B cell (primary cell): Measurements from ENCODE around the gene MARF1. TPM values are rescaled to one million over a fixed set of nuclear protein-coding genes. Genes with fewer than 3 reads are reported as not detected.

ENCODE experiments used
- ATAC-seq: fragments of 200-7000 bp; cut with Tn5 transposase; one replicate; pipeline ENCODE4 v1.10.0; 2021; ENCODE audit warnings: low read depth, mild to moderate bottlenecking, moderate number of reproducible peaks, moderate library complexity
- CTCF ChIA-PET: fragments of 350-600 bp; sonication (Branson Sonifier 250); formaldehyde crosslinking; loops from one replicate; lab custom pipeline; 2021; ENCODE audit warnings: antibody characterized with exemption, inconsistent platforms; lab: Charles Lee
- POLR2A ChIA-PET: fragments of 350-600 bp; sonication (Branson Sonifier 250); formaldehyde crosslinking; loops from one replicate; lab custom pipeline; 2021; ENCODE audit warnings: antibody characterized with exemption; lab: Charles Lee
- DNase-seq: peaks from one replicate; pipeline ENCODE4 v3.0.0; 2013
- H2AFZ ChIP-seq: 2 replicates; pipeline ENCODE4 v1.6.1; 2012; ENCODE audit warnings: mild to moderate bottlenecking, low read depth, low read length; ENCODE audit not compliant: insufficient read depth, poor library complexity, severe bottlenecking
- H3K27ac ChIP-seq, 2 donors: 1 replicate in 1 of 2; 2 replicates in 1 of 2; pipeline ENCODE4 v1.5.1; 2012 to 2013; ENCODE audit warnings: low read length in 2 of 2, mild to moderate bottlenecking in 2 of 2, moderate library complexity in 1 of 2
- H3K27me3 ChIP-seq, 4 experiments: fragments of 200-600 bp in 1 of 4; sonication (generic) in 1 of 4; replicated peaks in 1 of 4; 1 replicate in 2 of 4; 2 replicates in 2 of 4; pipeline versions ENCODE4 v1.6.1 to v1.7.0; 2013 to 2016; ENCODE audit warnings: low read length in 3 of 4, mild to moderate bottlenecking in 2 of 4, mixed read lengths in 1 of 4, moderate library complexity in 1 of 4; ENCODE audit not compliant: insufficient read depth in 4 of 4, control insufficient read depth in 3 of 4; ENCODE audit errors: control extremely low read depth in 1 of 4
- H3K36me3 ChIP-seq, 2 experiments: replicated peaks in 1 of 2; 1 replicate in 1 of 2; 2 replicates in 1 of 2; pipeline versions ENCODE4 v1.6.1 to v1.7.1; 2013; ENCODE audit warnings: low read length in 1 of 2; ENCODE audit not compliant: insufficient read depth in 2 of 2, control insufficient read depth in 1 of 2; ENCODE audit errors: control extremely low read depth in 1 of 2, extremely low read depth in 1 of 2
- H3K4me1 ChIP-seq, 2 donors: fragments of 200-600 bp in 1 of 2; sonication (generic) in 1 of 2; 1 replicate in 1 of 2; 2 replicates in 1 of 2; pipeline versions ENCODE4 v1.5.1 to v1.6.1; 2013 to 2017; ENCODE audit warnings: low read length in 2 of 2; ENCODE audit not compliant: control insufficient read depth in 2 of 2, insufficient read depth in 2 of 2
- H3K4me2 ChIP-seq: replicated peaks from 2 replicates; pipeline ENCODE3; 2012; ENCODE audit warnings: mild to moderate bottlenecking, low read depth, low read length; ENCODE audit not compliant: poor library complexity, severe bottlenecking
- H3K4me3 ChIP-seq, 5 experiments: fragments of 200-600 bp in 1 of 5; sonication (generic) in 1 of 5; 1 replicate in 3 of 5; 2 replicates in 2 of 5; pipeline versions ENCODE4 v1.5.1 to v1.7.0; 2011 to 2016; ENCODE audit warnings: low read length in 4 of 5, mild to moderate bottlenecking in 4 of 5, low read depth in 2 of 5, control low read depth in 1 of 5, moderate library complexity in 1 of 5; ENCODE audit not compliant: insufficient read depth in 1 of 5; ENCODE audit errors: control extremely low read depth in 1 of 5, extremely low read depth in 1 of 5
- H3K79me2 ChIP-seq: fragments of 200-600 bp; sonication (generic); one replicate; pipeline ENCODE4 v1.6.0; 2016; ENCODE audit warnings: low read length; ENCODE audit not compliant: control insufficient read depth, insufficient read depth
- H3K9ac ChIP-seq: fragments of 200-600 bp; sonication (generic); 2 replicates; pipeline ENCODE4 v1.6.1; 2017; ENCODE audit warnings: mild to moderate bottlenecking, low read length, moderate library complexity
- H3K9me3 ChIP-seq, 3 donors: one replicate each; pipeline versions ENCODE4 v1.6.1 to v1.7.1; 2013; ENCODE audit warnings: low read length in 2 of 3; ENCODE audit not compliant: control insufficient read depth in 2 of 3, insufficient read depth in 1 of 3; ENCODE audit errors: control extremely low read depth in 1 of 3
- H4K20me1 ChIP-seq: 2 replicates; pipeline ENCODE4 v1.6.0; 2012; ENCODE audit warnings: mild to moderate bottlenecking, low read length; ENCODE audit not compliant: insufficient read depth, control insufficient read depth, poor library complexity, severe bottlenecking
- H3K27ac Mint-ChIP-seq: one replicate; pipeline ENCODE4 v1.8.0; 2021; ENCODE audit warnings: mixed read lengths
- H3K27me3 Mint-ChIP-seq: one replicate; pipeline ENCODE4 v1.8.0; 2021; ENCODE audit warnings: mixed read lengths
- H3K4me1 Mint-ChIP-seq: one replicate; pipeline ENCODE4 v1.8.0; 2021; ENCODE audit warnings: mixed read lengths
- H3K4me3 Mint-ChIP-seq: one replicate; pipeline ENCODE4 v1.8.0; 2021; ENCODE audit warnings: mixed read lengths
- H3K9me3 Mint-ChIP-seq: one replicate; pipeline ENCODE4 v1.8.0; 2022; ENCODE audit warnings: mixed read lengths; ENCODE audit not compliant: insufficient read depth
- EZH2 ChIP-seq: IDR thresholded peaks from 2 replicates; pipeline ENCODE4 v1.6.1; 2012; ENCODE audit warnings: borderline replicate concordance, low read depth, mild to moderate bottlenecking, moderate library complexity, low read length; ENCODE audit not compliant: insufficient read depth, poor library complexity, severe bottlenecking
- WGBS: methylation state at CpG from one replicate; pipeline ENCODE4 v1.1.5; 2013; ENCODE audit warnings: missing lambda C conversion rate; ENCODE audit not compliant: insufficient coverage; 5-methylcytosine and 5-hydroxymethylcytosine counted together
- intact Hi-C: fragments of 100-400 bp; cut with micrococcal nuclease; formaldehyde crosslinking; loops from one replicate; pipeline ENCODE4 v1.10.0; 2022
- polyA plus RNA-seq: library from polyadenylated mRNA; depleted of rRNA; stranded (reverse); fragments of >200 nt; gene quantifications from 2 replicates; pipeline ENCODE4 v1.2.3, GENCODE V29; 2012
- total RNA-seq, 2 donors: library from RNA; stranded (reverse); fragments of 120-200 nt in 1 of 2; gene quantifications; 1 replicate in 1 of 2; 2 replicates in 1 of 2; pipeline versions ENCODE4 v1.2.3 to v1.2.4, GENCODE V29; 2013 to 2022
- TF ChIP-seq, protein P1 (sequence below): fragments of 200-600 bp; IDR thresholded peaks from one replicate; pipeline ENCODE4 v1.8.0; 2022; ENCODE audit warnings: antibody characterized with exemption, mild to moderate bottlenecking

Gene MARF1
- total and polyA plus RNA-seq, 2 donors (not counting 1 experiment from before 2014, with no cell fraction given) = 68.0 to 366 TPM

DNA sequence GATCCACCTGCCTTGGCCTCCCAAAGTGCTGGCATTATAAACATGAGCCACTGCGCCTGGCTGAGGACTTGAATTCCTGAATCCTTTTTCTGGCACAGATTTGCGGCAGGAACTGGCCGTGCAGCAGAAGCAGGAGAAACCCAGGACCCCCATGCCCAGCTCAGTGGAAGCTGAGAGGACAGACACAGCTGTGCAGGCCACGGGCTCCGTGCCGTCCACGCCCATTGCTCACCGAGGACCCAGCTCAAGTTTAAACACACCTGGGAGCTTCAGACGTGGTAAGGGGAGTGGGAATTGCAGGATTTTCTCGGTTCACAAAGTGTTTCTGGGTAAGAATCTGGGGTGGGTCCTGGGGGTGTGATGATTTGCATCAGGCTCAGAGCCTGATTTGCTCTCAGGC lies 48.1 kb upstream of the MARF1 start:
- H3K9me3 Mint-ChIP-seq = no peaks in the 10 kb centered on the region
- no peaks in the 10 kb centered on the region for H3K27me3 Mint-ChIP-seq
- H3K4me1 Mint-ChIP-seq = no peaks in the 10 kb centered on the region
- Histone ChIP-seq H3K4me1 (no peaks in the 10 kb centered on the region), H3K27me3 (no peaks in the 10 kb centered on the region), H3K4me3 (no peak overlapping the region), H3K4me2 (no peak overlapping the region), H3K9ac (no peak overlapping the region), H4K20me1 (peaks cover 15% of the 10 kb centered on the region), H3K9me3 (no peaks in the 10 kb centered on the region), H3K36me3 (peaks cover 0 to 89% of the 10 kb centered on the region in 2 experiments), H2AFZ (no peak overlapping the region), H3K79me2 (peaks cover 41% of the 10 kb centered on the region), H3K27ac (no peak overlapping the region)
- WGBS = 100% methylated on average over 10 of the region's 10 CpGs
- no peak overlapping the region for H3K4me3 Mint-ChIP-seq
- ATAC-seq = no peak
- POLR2A ChIA-PET = interaction anchor here (0.6 kb wide), 2 partner anchors 68 to 200 kb away, joined by 3 to 4 read pairs; no protein-coding TSS in a partner anchor
- DNase-seq = no peak
- intact Hi-C loops = no loop called here
- no peak overlapping the region for H3K27ac Mint-ChIP-seq
- CTCF ChIA-PET = interaction anchor here (0.6 to 2.6 kb wide), 4 partner anchors 13 to 49 kb away, joined by 3 to 15 read pairs (median 6); partner anchors contain the start of gene MARF1
- TF ChIP-seq, protein P1, sequence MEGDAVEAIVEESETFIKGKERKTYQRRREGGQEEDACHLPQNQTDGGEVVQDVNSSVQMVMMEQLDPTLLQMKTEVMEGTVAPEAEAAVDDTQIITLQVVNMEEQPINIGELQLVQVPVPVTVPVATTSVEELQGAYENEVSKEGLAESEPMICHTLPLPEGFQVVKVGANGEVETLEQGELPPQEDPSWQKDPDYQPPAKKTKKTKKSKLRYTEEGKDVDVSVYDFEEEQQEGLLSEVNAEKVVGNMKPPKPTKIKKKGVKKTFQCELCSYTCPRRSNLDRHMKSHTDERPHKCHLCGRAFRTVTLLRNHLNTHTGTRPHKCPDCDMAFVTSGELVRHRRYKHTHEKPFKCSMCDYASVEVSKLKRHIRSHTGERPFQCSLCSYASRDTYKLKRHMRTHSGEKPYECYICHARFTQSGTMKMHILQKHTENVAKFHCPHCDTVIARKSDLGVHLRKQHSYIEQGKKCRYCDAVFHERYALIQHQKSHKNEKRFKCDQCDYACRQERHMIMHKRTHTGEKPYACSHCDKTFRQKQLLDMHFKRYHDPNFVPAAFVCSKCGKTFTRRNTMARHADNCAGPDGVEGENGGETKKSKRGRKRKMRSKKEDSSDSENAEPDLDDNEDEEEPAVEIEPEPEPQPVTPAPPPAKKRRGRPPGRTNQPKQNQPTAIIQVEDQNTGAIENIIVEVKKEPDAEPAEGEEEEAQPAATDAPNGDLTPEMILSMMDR = no peak
- TF ChIP-seq EZH2 = no peak

DNA sequence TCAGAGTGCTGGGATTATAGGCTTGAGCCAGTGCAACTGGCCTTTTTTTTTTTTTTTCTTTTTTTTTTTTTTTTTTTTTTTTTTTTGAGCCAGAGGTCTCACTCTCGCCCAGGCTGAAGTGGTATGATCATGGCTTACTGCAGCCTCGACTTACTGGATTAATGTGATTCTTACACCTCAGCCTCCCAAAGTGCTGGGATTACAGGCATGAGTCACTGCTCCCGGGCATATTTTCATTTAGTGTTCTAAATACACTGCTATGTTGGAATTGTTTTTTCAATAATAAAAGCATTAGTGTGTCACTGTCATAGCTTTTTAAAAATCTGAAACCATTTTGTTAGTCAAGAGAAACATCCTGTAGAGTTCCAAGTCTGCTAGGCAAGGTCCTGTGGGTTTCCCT lies 47.3 kb upstream of the MARF1 start:
- Histone ChIP-seq H4K20me1 (peaks cover 19% of the 10 kb centered on the region), H3K4me2 (no peak overlapping the region), H3K79me2 (peaks cover 47% of the 10 kb centered on the region), H3K9ac (no peak overlapping the region), H3K36me3 (peaks cover 2 to 88% of the 10 kb centered on the region in 2 experiments), H3K27me3 (no peaks in the 10 kb centered on the region), H3K4me3 (no peak overlapping the region), H2AFZ (no peak overlapping the region), H3K27ac (no peak overlapping the region), H3K4me1 (no peaks in the 10 kb centered on the region), H3K9me3 (no peaks in the 10 kb centered on the region)
- intact Hi-C loops = no loop called here
- CTCF ChIA-PET = interaction anchor here (0.8 to 2.6 kb wide), 3 partner anchors 14 to 263 kb away, joined by 3 to 15 read pairs (median 5); no protein-coding TSS in a partner anchor
- no peak for TF ChIP-seq EZH2
- TF ChIP-seq, protein P1 = no peak
- POLR2A ChIA-PET = no interaction called here
- no peak for DNase-seq
- Mint-ChIP-seq H3K4me1 (no peaks in the 10 kb centered on the region), H3K9me3 (no peaks in the 10 kb centered on the region), H3K4me3 (no peak overlapping the region), H3K27me3 (no peaks in the 10 kb centered on the region), H3K27ac (no peak overlapping the region)
- WGBS = no CpG with 5 or more reads among the region's 3 CpGs
- ATAC-seq = no peak
